HepG2 (cell line): Measurements from ENCODE around the gene HNRNPF. TPM values are rescaled to one million over a fixed set of nuclear protein-coding genes. Genes with fewer than 3 reads are reported as not detected.

Experiments
- ARID4A ChIP-seq: sonication (generic); formaldehyde crosslinking; IDR thresholded peaks from 2 replicates; pipeline ENCODE4 v1.5.0; 2020; ENCODE audit warnings: mild to moderate bottlenecking, missing genetic modification reagents, borderline replicate concordance
- HOXA3 ChIP-seq: sonication (generic); formaldehyde crosslinking; IDR thresholded peaks from 2 replicates; pipeline ENCODE4 v1.5.0; 2020; ENCODE audit warnings: missing genetic modification reagents
- PAXIP1 ChIP-seq: sonication (generic); formaldehyde crosslinking; conservative IDR thresholded peaks from 2 replicates; pipeline ENCODE4 v1.4.0; 2020; ENCODE audit warnings: mild to moderate bottlenecking, missing genetic modification reagents, moderate library complexity
- PHF5A ChIP-seq: IDR thresholded peaks from one replicate; pipeline ENCODE4 v1.6.1; 2018; ENCODE audit warnings: low read depth, missing genetic modification reagents; ENCODE audit not compliant: unreplicated experiment
- REPIN1 ChIP-seq: sonication (generic); formaldehyde crosslinking; IDR thresholded peaks from 2 replicates; pipeline ENCODE4 v1.8.0; 2022; ENCODE audit warnings: missing genetic modification reagents, low read depth, mild to moderate bottlenecking, borderline replicate concordance
- RXRB ChIP-seq: IDR thresholded peaks from 2 replicates; pipeline ENCODE4 v1.6.1; 2016; ENCODE audit warnings: borderline replicate concordance, missing genetic modification reagents, missing compliant biosample characterization
- SMAD9 ChIP-seq: sonication (generic); formaldehyde crosslinking; IDR thresholded peaks from 2 replicates; pipeline ENCODE4 v1.5.1; 2020; ENCODE audit warnings: mild to moderate bottlenecking, missing genetic modification reagents
- SMARCC2 ChIP-seq: fragments of 450-650 bp; IDR thresholded peaks from 2 replicates; pipeline ENCODE4 v1.6.1; 2017; ENCODE audit warnings: antibody characterized with exemption, mild to moderate bottlenecking
- ZBTB4 ChIP-seq: sonication (generic); formaldehyde crosslinking; IDR thresholded peaks from 2 replicates; pipeline ENCODE4 v1.4.0; 2020; ENCODE audit warnings: missing genetic modification reagents, mild to moderate bottlenecking, borderline replicate concordance
- ZFP36 ChIP-seq: fragments of 150-350 bp; IDR thresholded peaks from 2 replicates; pipeline ENCODE4 v1.6.1; 2018; ENCODE audit warnings: borderline replicate concordance, low read length, low read depth; ENCODE audit not compliant: partially characterized antibody
- ZNF331 ChIP-seq: sonication (generic); formaldehyde crosslinking; IDR thresholded peaks from 2 replicates; pipeline ENCODE4 v1.4.0; 2020; ENCODE audit warnings: missing genetic modification reagents
- ZNF33A ChIP-seq: sonication (generic); formaldehyde crosslinking; IDR thresholded peaks from 2 replicates; pipeline ENCODE4 v1.5.1; 2020; ENCODE audit warnings: missing genetic modification reagents, mild to moderate bottlenecking, moderate library complexity, borderline replicate concordance
- ZNF367 ChIP-seq: sonication (generic); formaldehyde crosslinking; IDR thresholded peaks from 2 replicates; pipeline ENCODE4 v1.4.0; 2020; ENCODE audit warnings: missing genetic modification reagents, borderline replicate concordance
- ZNF468 ChIP-seq: sonication (generic); formaldehyde crosslinking; IDR thresholded peaks from 2 replicates; pipeline ENCODE4 v1.8.0; 2022; ENCODE audit warnings: mild to moderate bottlenecking, moderate library complexity, missing genetic modification reagents
- ZNF513 ChIP-seq: sonication (generic); formaldehyde crosslinking; conservative IDR thresholded peaks from 2 replicates; pipeline ENCODE4 v1.5.0; 2020; ENCODE audit warnings: missing genetic modification reagents
- polyA plus RNA-seq, 8 experiments: library from polyadenylated mRNA; depleted of rRNA in 3 of 8; stranded (reverse) in 7 of 8; unstranded in 1 of 8; fragments of >200 nt; fragmentation: Illumina TruSeq in 4 of 8; extraction: Trizol in 4 of 8; gene quantifications; 2 replicates each; pipeline versions ENCODE4 v1.2.1 to v1.2.3, GENCODE V29; 2011 to 2016; ENCODE audit warnings: low read depth in 4 of 8, missing spikeins in 1 of 8, mixed read lengths in 1 of 8; ENCODE audit not compliant: insufficient read depth in 1 of 8
- total RNA-seq, 5 experiments: library from RNA; depleted of rRNA; stranded (reverse); fragments of >200 nt; fragmentation: Illumina TruSeq; extraction: Trizol; gene quantifications; 2 replicates each; pipeline ENCODE4 v1.2.3, GENCODE V29; 2016; ENCODE audit warnings: low read depth in 1 of 5

Gene HNRNPF
- total and polyA plus RNA-seq, 2 of the 13 experiments (the other 11 are each of a cell fraction or from before 2014, with no cell fraction given), result 166 to 308 TPM

GRCh38 chr10:43396928-43397624 is 11.9 kb downstream of the HNRNPF start (continued):
- TF ChIP-seq ZBTB4 (CRISPR knock-in tag) (no peak), HOXA3 (peak; percentile 96), REPIN1 (peak; percentile 88), SMARCC2 (no peak), ZNF331 (CRISPR knock-in tag) (peak; percentile 71; the same call in 1 of the 2 replicates), PHF5A (CRISPR knock-in tag) (peak; percentile 60), ZFP36 (no peak), ZNF33A (CRISPR knock-in tag) (peak; percentile 77; the same call in 1 of the 2 replicates), PAXIP1 (CRISPR knock-in tag) (peak; percentile 65), ZNF513 (CRISPR knock-in tag) (no peak), ZNF367 (CRISPR knock-in tag) (peak; percentile 53; the same call in 1 of the 2 replicates), ARID4A (CRISPR knock-in tag) (peak; percentile 85), ZNF468 (CRISPR knock-in tag) (peak; percentile 73; the same call in 1 of the 2 replicates), SMAD9 (CRISPR knock-in tag) (peak; percentile 44; the same call in 1 of the 2 replicates), RXRB (CRISPR knock-in tag) (peak; percentile 72; the same call in 1 of the 2 replicates)
